Adrenal gland (tissue), 5 donors: ENCODE measurements around the gene SSH2.

ENCODE experiments used
- POLR2A ChIP-seq, 2 donors: fragments of 450-650 bp; IDR thresholded peaks; one replicate each; pipeline ENCODE4 v1.6.1; 2017; ENCODE audit warnings: antibody characterized with exemption in 2 of 2, mild to moderate bottlenecking in 2 of 2, moderate library complexity in 1 of 2
- TF ChIP-seq, protein P1 (sequence below), 6 experiments: fragments of 450-650 bp in 4 of 6; fragments of 200-600 bp in 2 of 6; sonication (generic) in 1 of 6; IDR thresholded peaks; 1 replicate in 5 of 6; 2 replicates in 1 of 6; pipeline versions ENCODE4 v1.5.1 to v1.8.0; 2016 to 2021; ENCODE audit warnings: antibody characterized with exemption in 6 of 6, mild to moderate bottlenecking in 2 of 6, moderate library complexity in 1 of 6
- donor health status: DM: no; HTN: no; CAD: no.

DNA sequence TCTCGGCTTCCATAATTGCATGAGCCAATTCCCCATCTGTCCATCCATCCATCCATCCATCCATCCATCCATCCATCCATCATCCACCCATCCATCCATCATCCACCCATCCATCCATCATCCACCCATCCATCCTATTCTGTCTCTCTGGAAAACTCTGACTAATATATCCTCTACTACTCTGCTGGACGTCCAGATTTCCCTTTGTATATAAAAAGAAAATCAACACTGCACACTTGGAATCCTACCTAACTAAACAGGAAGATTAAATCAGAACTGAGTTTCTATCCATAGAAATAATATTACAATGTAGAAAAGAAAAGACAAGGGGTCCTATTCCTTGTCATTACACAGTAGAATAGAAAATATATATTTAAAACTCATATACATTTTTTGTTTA is 157.0 kb downstream of the SSH2 start:
- TF ChIP-seq, protein P1, sequence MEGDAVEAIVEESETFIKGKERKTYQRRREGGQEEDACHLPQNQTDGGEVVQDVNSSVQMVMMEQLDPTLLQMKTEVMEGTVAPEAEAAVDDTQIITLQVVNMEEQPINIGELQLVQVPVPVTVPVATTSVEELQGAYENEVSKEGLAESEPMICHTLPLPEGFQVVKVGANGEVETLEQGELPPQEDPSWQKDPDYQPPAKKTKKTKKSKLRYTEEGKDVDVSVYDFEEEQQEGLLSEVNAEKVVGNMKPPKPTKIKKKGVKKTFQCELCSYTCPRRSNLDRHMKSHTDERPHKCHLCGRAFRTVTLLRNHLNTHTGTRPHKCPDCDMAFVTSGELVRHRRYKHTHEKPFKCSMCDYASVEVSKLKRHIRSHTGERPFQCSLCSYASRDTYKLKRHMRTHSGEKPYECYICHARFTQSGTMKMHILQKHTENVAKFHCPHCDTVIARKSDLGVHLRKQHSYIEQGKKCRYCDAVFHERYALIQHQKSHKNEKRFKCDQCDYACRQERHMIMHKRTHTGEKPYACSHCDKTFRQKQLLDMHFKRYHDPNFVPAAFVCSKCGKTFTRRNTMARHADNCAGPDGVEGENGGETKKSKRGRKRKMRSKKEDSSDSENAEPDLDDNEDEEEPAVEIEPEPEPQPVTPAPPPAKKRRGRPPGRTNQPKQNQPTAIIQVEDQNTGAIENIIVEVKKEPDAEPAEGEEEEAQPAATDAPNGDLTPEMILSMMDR (IDR thresholded peaks at IDR 0.05) = no peak
- no peak for TF ChIP-seq POLR2A (IDR thresholded peaks at IDR 0.05)
